IMR-90 (cell line): Measurements from ENCODE around the gene SLC35B3. TPM values are rescaled to one million over a fixed set of nuclear protein-coding genes. Genes with fewer than 3 reads are reported as not detected.
A peak's percentile ranks its signal among the peaks of the same experiment; 100 is the strongest.

Source experiments
- ATAC-seq: fragments of 200-7000 bp; cut with Tn5 transposase; 2 replicates; pipeline ENCODE4 v1.9.1; 2020; ENCODE audit warnings: low read depth, mild to moderate bottlenecking, moderate library complexity
- Bru-seq: library from RNA; stranded (reverse); fragments of 400-500 nt; gene quantifications from one replicate; lab custom pipeline; 2021; lab: Mats Ljungman, UMichigan
- BruChase-seq, 2 experiments: library from RNA; stranded (reverse); fragments of 400-500 nt; gene quantifications; one replicate each; lab custom pipeline; 2021; lab: Mats Ljungman, UMichigan
- BruUV-seq: library from RNA; stranded (reverse); fragments of 400-500 nt; replicated peaks from 2 replicates; lab custom pipeline; 2021; lab: Mats Ljungman, UMichigan
- CTCF ChIA-PET: fragments of 300-600 bp; formaldehyde crosslinking; extraction: SDS; loops from one replicate; lab custom pipeline; 2021; ENCODE audit warnings: antibody characterized with exemption; lab: Yijun Ruan, JAX
- POLR2A ChIA-PET: fragments of 300-600 bp; sonication (Branson Sonifier 250); formaldehyde crosslinking; loops from one replicate; lab custom pipeline; 2022; ENCODE audit warnings: antibody characterized with exemption; ENCODE audit not compliant: unreplicated experiment; lab: Charles Lee
- DNase-seq: peaks from one replicate; pipeline ENCODE4 v3.0.0; 2013
- H2AFZ ChIP-seq: replicated peaks from 2 replicates; pipeline ENCODE3; 2013; ENCODE audit warnings: low read length, mild to moderate bottlenecking; ENCODE audit not compliant: poor library complexity
- H2AK5ac ChIP-seq: 2 replicates; pipeline ENCODE4 v1.6.1; 2013; ENCODE audit warnings: low read depth, low read length, inconsistent platforms
- H2AK9ac ChIP-seq: replicated peaks from 2 replicates; pipeline ENCODE3; 2013; ENCODE audit warnings: mild to moderate bottlenecking, low read depth, low read length, moderate library complexity; ENCODE audit not compliant: poor library complexity
- H2BK120ac ChIP-seq: 2 replicates; pipeline ENCODE4 v1.6.1; 2013; ENCODE audit warnings: low read depth, low read length, inconsistent platforms
- H2BK15ac ChIP-seq: 3 replicates; pipeline ENCODE4 v1.6.1; 2013; ENCODE audit warnings: low read depth, low read length, inconsistent platforms
- H2BK20ac ChIP-seq: 2 replicates; pipeline ENCODE4 v1.6.1; 2013; ENCODE audit warnings: low read depth, mild to moderate bottlenecking, inconsistent platforms, low read length, moderate library complexity
- H2BK5ac ChIP-seq: 2 replicates; pipeline ENCODE4 v1.6.1; 2013; ENCODE audit warnings: mild to moderate bottlenecking, low read depth, low read length, inconsistent platforms; ENCODE audit not compliant: poor library complexity, severe bottlenecking
- H3K14ac ChIP-seq: replicated peaks from 2 replicates; pipeline ENCODE4 v1.6.1; 2013; ENCODE audit warnings: low read depth, low read length, inconsistent platforms
- H3K18ac ChIP-seq: 2 replicates; pipeline ENCODE4 v1.6.1; 2013; ENCODE audit warnings: low read depth, low read length, control low read depth
- H3K23ac ChIP-seq: 2 replicates; pipeline ENCODE4 v1.6.1; 2013; ENCODE audit warnings: low read depth, low read length, inconsistent platforms
- H3K27ac ChIP-seq: 2 replicates; pipeline ENCODE4 v1.5.1; 2013; ENCODE audit warnings: mild to moderate bottlenecking, control low read depth, low read length; ENCODE audit not compliant: insufficient read depth
- H3K27me3 ChIP-seq: 2 replicates; pipeline ENCODE4 v1.6.1; 2013; ENCODE audit warnings: low read length; ENCODE audit not compliant: control insufficient read depth, insufficient read depth
- H3K36me3 ChIP-seq: 2 replicates; pipeline ENCODE4 v1.6.1; 2013; ENCODE audit warnings: low read length, mixed read lengths; ENCODE audit not compliant: control insufficient read depth, insufficient read depth
- H3K4ac ChIP-seq: 2 replicates; pipeline ENCODE4 v1.6.1; 2013; ENCODE audit warnings: low read depth, low read length, inconsistent platforms
- H3K4me1 ChIP-seq: 2 replicates; pipeline ENCODE4 v1.6.1; 2013; ENCODE audit warnings: low read length, mixed read lengths; ENCODE audit not compliant: control insufficient read depth, insufficient read depth
- H3K4me2 ChIP-seq: 2 replicates; pipeline ENCODE4 v1.6.1; 2013; ENCODE audit warnings: low read depth, mild to moderate bottlenecking, control low read depth, low read length, moderate library complexity
- H3K4me3 ChIP-seq: 2 replicates; pipeline ENCODE4 v1.5.1; 2013; ENCODE audit warnings: low read depth, mild to moderate bottlenecking, control low read depth, low read length, moderate library complexity; ENCODE audit not compliant: insufficient read depth
- H3K56ac ChIP-seq: 2 replicates; pipeline ENCODE4 v1.6.1; 2013; ENCODE audit warnings: low read length, inconsistent platforms; ENCODE audit not compliant: insufficient read depth; ENCODE audit errors: extremely low read depth
- H3K79me1 ChIP-seq, 2 experiments: 2 replicates each; pipeline ENCODE4 v1.6.1; 2013; ENCODE audit warnings: low read length in 2 of 2, inconsistent platforms in 1 of 2, low read depth in 1 of 2
- H3K9ac ChIP-seq: 2 replicates; pipeline ENCODE4 v1.6.1; 2013; ENCODE audit warnings: low read depth, low read length, control low read depth
- H3K9me1 ChIP-seq: 2 replicates; pipeline ENCODE4 v1.6.1; 2013; ENCODE audit warnings: low read length, inconsistent platforms; ENCODE audit not compliant: insufficient read depth
- H3K9me3 ChIP-seq: 2 replicates; pipeline ENCODE4 v1.6.1; 2013; ENCODE audit warnings: low read length; ENCODE audit not compliant: control insufficient read depth, insufficient read depth
- H4K20me1 ChIP-seq: 2 replicates; pipeline ENCODE4 v1.6.1; 2013; ENCODE audit warnings: low read length, inconsistent platforms; ENCODE audit not compliant: insufficient read depth
- H4K5ac ChIP-seq: 2 replicates; pipeline ENCODE4 v1.6.1; 2013; ENCODE audit warnings: mild to moderate bottlenecking, low read depth, low read length, control low read depth
- H4K8ac ChIP-seq, 2 experiments: 2 replicates each; pipeline ENCODE4 v1.6.1; 2013; ENCODE audit warnings: low read depth in 2 of 2, low read length in 2 of 2, control low read depth in 1 of 2, inconsistent platforms in 1 of 2
- H4K91ac ChIP-seq: 2 replicates; pipeline ENCODE4 v1.6.1; 2013; ENCODE audit warnings: low read depth, low read length, inconsistent platforms; ENCODE audit not compliant: insufficient read depth
- MAZ ChIP-seq: IDR thresholded peaks from 2 replicates; pipeline ENCODE4 v1.6.1; 2012; ENCODE audit warnings: low read depth, mild to moderate bottlenecking, low read length, improper control_type of control experiment, moderate library complexity, borderline replicate concordance
- MXI1 ChIP-seq: IDR thresholded peaks from 2 replicates; pipeline ENCODE4 v1.6.1; 2012; ENCODE audit warnings: low read depth, mild to moderate bottlenecking, low read length, moderate library complexity, borderline replicate concordance
- POLR2A ChIP-seq: IDR thresholded peaks from 2 replicates; pipeline ENCODE4 v1.6.1; 2012; ENCODE audit warnings: mild to moderate bottlenecking, low read depth, low read length
- RCOR1 ChIP-seq: IDR thresholded peaks from 2 replicates; pipeline ENCODE4 v1.6.1; 2012; ENCODE audit warnings: mild to moderate bottlenecking, low read length, improper control_type of control experiment; ENCODE audit not compliant: insufficient replicate concordance
- WGBS, 2 experiments: methylation state at CpG; one replicate each; pipeline versions ENCODE4 v1.1.5 to v1.1.7; 2013; ENCODE audit warnings: missing lambda C conversion rate in 2 of 2; ENCODE audit not compliant: insufficient read length in 1 of 2; ENCODE audit errors: extremely low coverage in 2 of 2; 5-methylcytosine and 5-hydroxymethylcytosine counted together
- dilution Hi-C: fragments of 300-500 bp; cut with HindIII; formaldehyde crosslinking; loops from one replicate; pipeline ENCODE4 v1.14.3; 2018; ENCODE audit warnings: low sequenced_read_pairs; ENCODE audit not compliant: unreplicated experiment
- in situ Hi-C: fragments of 300-500 bp; cut with MboI; formaldehyde crosslinking; loops from 3 replicates; pipeline ENCODE4 v1.14.3; 2019; ENCODE audit warnings: low sequenced_read_pairs, inconsistent platforms, mixed read lengths
- intact Hi-C: fragments of 100-400 bp; cut with micrococcal nuclease; formaldehyde crosslinking; loops from 2 replicates; pipeline ENCODE4 v1.10.0; 2022
- long read RNA-seq: library from polyadenylated mRNA; unstranded; transcript quantifications from one replicate; pipeline ENCODE4 v2.0.0, GENCODE V29; 2021; ENCODE audit not compliant: unreplicated experiment
- polyA plus RNA-seq, 3 experiments: library from polyadenylated mRNA; depleted of rRNA; stranded (reverse); fragments of >200 nt; gene quantifications; 2 replicates each; pipeline ENCODE4 v1.2.3, GENCODE V29; 2012; ENCODE audit warnings: low replicate concordance in 1 of 3
- total RNA-seq: library from RNA; depleted of rRNA; stranded (reverse); fragments of >200 nt; gene quantifications from 2 replicates; pipeline ENCODE4 v1.2.3, GENCODE V29; 2012; rRNA removed

Gene SLC35B3
- total RNA-seq (19.0 and 33.9 TPM in 2 replicates), polyA plus RNA-seq (2012; rRNA removed) (15.9 and 21.1 TPM in 2 replicates), Bru-seq, nascent RNA (percentile 81 among the genes with signal in this experiment), BruChase-seq, experiment 1, labeled RNA remaining after a 6-hour chase (percentile 78 among the genes with signal in this experiment), BruChase-seq, experiment 2, labeled RNA remaining after a 2-hour chase (percentile 82 among the genes with signal in this experiment)
- polyA plus RNA-seq (2012; cell fraction: cytosol; rRNA removed) = 3.6 and 4.1 TPM in 2 replicates
- 2.4 and 20.8 TPM in 2 replicates for polyA plus RNA-seq (2012; cell fraction: nucleus; rRNA removed; ENCODE audit: low replicate concordance)
- long read RNA-seq, transcript SLC35B3-202 (11 exons, 1,973 nt) = major isoform, 25 of 57 reads
- long read RNA-seq, partial matches to known transcripts = 2 of 57 reads
- long read RNA-seq, other reads (novel, unspliced or antisense) = 30 of 57 reads

GRCh38 chr6:8435093-8435844, at the start of gene SLC35B3:
SLC35B3 (minus strand) TSS chr6:8435545.
- H3K9me3 ChIP-seq = no peaks in the 10 kb centered on the region
- peaks cover 11% of the 10 kb centered on the region; the same call in 1 of the 2 replicates for H3K4me1 ChIP-seq
- no peak within 1 kb of the TSS for H2BK20ac ChIP-seq
- peak within 1 kb of the TSS; percentile 100 for H3K23ac ChIP-seq
- H3K4me2 ChIP-seq = peak within 1 kb of the TSS; percentile 96
- intact Hi-C loops (no loop called here), dilution Hi-C loops (no loop called here), in situ Hi-C loops (loop anchor here (25.0 kb wide), 1 partner anchor 1977 kb away; the partner anchor contains the start of gene TFAP2A)
- peak within 1 kb of the TSS; percentile 96 for H3K56ac ChIP-seq
- peak; percentile 88 for DNase-seq
- peak within 1 kb of the TSS; percentile 99 for H3K4ac ChIP-seq
- peaks cover 2% of the 10 kb centered on the region; the same call in 1 of the 2 replicates for H3K36me3 ChIP-seq
- 1% methylated on average over 15 of the region's 62 CpGs; no CpG with 5 or more reads in 1 of the 2 experiments for WGBS, 2 experiments
- no peaks in the 10 kb centered on the region for H3K27me3 ChIP-seq
- peak within 1 kb of the TSS; percentile 86 for H3K18ac ChIP-seq
- peak within 1 kb of the TSS; percentile 98 for H2AK9ac ChIP-seq
- H4K20me1 ChIP-seq = peaks cover 5% of the 10 kb centered on the region; the same call in 1 of the 2 replicates
- H4K91ac ChIP-seq = peak within 1 kb of the TSS; percentile 96
- H2BK5ac ChIP-seq = peak within 1 kb of the TSS; percentile 87
- BruUV-seq = TSS peak; percentile 44
- peak within 1 kb of the TSS; percentile 94 for H3K27ac ChIP-seq
- ChIA-PET POLR2A (interaction anchor here (1.1 to 1.3 kb wide), 2 partner anchors 11 to 13 kb away, joined by 3 to 4 read pairs; no protein-coding TSS in a partner anchor), CTCF (no interaction called here)
- peak within 1 kb of the TSS; percentile 94 for H3K9ac ChIP-seq
- peak within 1 kb of the TSS; percentile 100 for H3K14ac ChIP-seq
- no peak within 1 kb of the TSS for H2BK15ac ChIP-seq
- H3K79me1 ChIP-seq = peaks cover 15 to 30% of the 10 kb centered on the region in 2 experiments; a peak in 3 of 4 replicates
- peak within 1 kb of the TSS; percentile 99 for H4K5ac ChIP-seq
- H2AK5ac ChIP-seq = peak within 1 kb of the TSS; percentile 97
- no peak for TF ChIP-seq RCOR1
- no peak for TF ChIP-seq MAZ
- TF ChIP-seq POLR2A = peak; percentile 89
- TF ChIP-seq MXI1 = no peak
- H2BK120ac ChIP-seq = peak within 1 kb of the TSS; percentile 70
- peak; percentile 97 for ATAC-seq
- H2AFZ ChIP-seq = peak within 1 kb of the TSS; percentile 99
- H4K8ac ChIP-seq = peak within 1 kb of the TSS; percentile 99 to 100
- H3K4me3 ChIP-seq = peak within 1 kb of the TSS; percentile 91
- H3K9me1 ChIP-seq = no peaks in the 10 kb centered on the region
